Measurements from ENCODE around the gene COMMD10.

Gene COMMD10

DNA sequence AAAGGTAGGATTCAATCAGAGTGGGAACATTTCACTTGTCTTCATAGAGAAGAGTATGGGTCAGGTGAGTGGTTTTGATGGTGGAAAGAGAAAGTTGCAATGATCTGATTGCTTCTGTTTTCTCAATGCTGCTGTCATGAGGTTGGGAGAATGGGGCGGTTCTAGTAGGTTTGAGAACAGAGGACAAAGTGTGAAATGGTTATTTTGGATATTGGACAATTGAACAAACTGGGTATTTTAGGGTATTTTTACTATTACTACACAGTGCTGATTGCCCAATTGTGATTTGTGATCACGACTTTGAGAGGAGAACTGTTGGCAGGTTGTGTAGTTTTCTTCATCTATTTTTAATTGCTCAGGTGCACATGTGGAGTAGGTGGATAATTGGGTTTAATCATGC, 60.2 kb downstream of the COMMD10 start:
- H3K27ac ChIP-seq (ENCODE audit: low read depth, low read length, severe bottlenecking): no peak overlapping the region
- 100% methylated on average over 1 of the region's 2 CpGs for WGBS, 2 experiments (ENCODE audit: insufficient coverage in 2 of 2)
- H3K4me1 ChIP-seq (ENCODE audit: control insufficient read depth, insufficient read depth, low read length, poor library complexity, severe bottlenecking): peaks cover 6% of the 10 kb centered on the region
- no peaks in the 10 kb centered on the region for H3K36me3 ChIP-seq (ENCODE audit: control insufficient read depth, insufficient read depth, low read length)
- no peaks in the 10 kb centered on the region for H3K9me3 ChIP-seq (ENCODE audit: control insufficient read depth, low read length)
- no peak overlapping the region for H3K4me3 ChIP-seq (ENCODE audit: extremely low read depth, insufficient read depth, low read length, poor library complexity, severe bottlenecking)

DNA sequence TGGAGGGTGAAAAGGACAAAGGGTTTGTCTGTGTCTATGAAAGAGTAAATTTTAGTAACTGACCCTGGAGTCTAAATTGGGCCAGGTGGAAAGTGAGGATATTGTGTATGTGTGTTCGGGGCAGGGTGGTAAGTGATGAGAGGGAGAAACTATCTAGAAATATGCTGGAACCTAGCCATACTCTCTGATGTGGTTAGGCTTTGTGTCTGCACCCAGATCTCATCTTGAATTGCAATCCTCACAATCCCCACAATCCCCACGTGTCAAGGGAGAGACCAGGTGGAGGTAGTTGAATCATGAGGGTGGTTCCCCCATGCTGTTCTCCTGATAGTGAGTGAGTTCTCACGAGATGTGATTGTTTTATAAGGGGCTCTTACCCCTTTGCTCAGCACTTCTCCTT, 60.6 kb downstream of the COMMD10 start:
- no peaks in the 10 kb centered on the region for H3K9me3 ChIP-seq (ENCODE audit: control insufficient read depth, low read length)
- 80 to 100% methylated on average over 1 of the region's 3 CpGs for WGBS, 2 experiments (ENCODE audit: insufficient coverage in 2 of 2)
- H3K4me3 ChIP-seq (ENCODE audit: extremely low read depth, insufficient read depth, low read length, poor library complexity, severe bottlenecking): no peak overlapping the region
- H3K27ac ChIP-seq (ENCODE audit: low read depth, low read length, severe bottlenecking): no peak overlapping the region
- H3K36me3 ChIP-seq (ENCODE audit: control insufficient read depth, insufficient read depth, low read length): no peaks in the 10 kb centered on the region
- peaks cover 6% of the 10 kb centered on the region for H3K4me1 ChIP-seq (ENCODE audit: control insufficient read depth, insufficient read depth, low read length, poor library complexity, severe bottlenecking)

DNA sequence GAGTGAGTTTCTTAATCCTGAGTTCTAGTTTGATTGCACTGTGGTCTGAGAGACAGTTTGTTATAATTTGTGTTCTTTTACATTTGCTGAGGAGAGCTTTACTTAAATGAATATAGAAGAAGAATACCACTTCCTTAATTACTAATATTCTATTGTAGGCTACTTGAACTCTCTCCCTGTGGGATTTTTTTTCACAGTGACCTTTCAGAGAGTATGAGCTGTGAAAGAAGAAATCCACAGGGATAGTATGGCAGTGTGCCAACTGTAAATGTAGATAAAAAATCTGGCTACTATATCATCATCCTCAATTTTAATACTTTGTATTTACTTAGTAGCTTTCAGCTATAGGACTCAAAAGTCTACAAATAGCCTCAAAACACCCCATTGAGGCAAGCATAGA, 67.3 kb downstream of the COMMD10 start:
- Histone ChIP-seq H3K36me3 (ENCODE audit: control insufficient read depth, insufficient read depth, low read length) (no peaks in the 10 kb centered on the region), H3K4me3 (ENCODE audit: extremely low read depth, insufficient read depth, low read length, poor library complexity, severe bottlenecking) (no peak overlapping the region), H3K4me1 (ENCODE audit: control insufficient read depth, insufficient read depth, low read length, poor library complexity, severe bottlenecking) (no peaks in the 10 kb centered on the region), H3K9me3 (ENCODE audit: control insufficient read depth, low read length) (no peaks in the 10 kb centered on the region), H3K27ac (ENCODE audit: low read depth, low read length, severe bottlenecking) (no peak overlapping the region)

DNA sequence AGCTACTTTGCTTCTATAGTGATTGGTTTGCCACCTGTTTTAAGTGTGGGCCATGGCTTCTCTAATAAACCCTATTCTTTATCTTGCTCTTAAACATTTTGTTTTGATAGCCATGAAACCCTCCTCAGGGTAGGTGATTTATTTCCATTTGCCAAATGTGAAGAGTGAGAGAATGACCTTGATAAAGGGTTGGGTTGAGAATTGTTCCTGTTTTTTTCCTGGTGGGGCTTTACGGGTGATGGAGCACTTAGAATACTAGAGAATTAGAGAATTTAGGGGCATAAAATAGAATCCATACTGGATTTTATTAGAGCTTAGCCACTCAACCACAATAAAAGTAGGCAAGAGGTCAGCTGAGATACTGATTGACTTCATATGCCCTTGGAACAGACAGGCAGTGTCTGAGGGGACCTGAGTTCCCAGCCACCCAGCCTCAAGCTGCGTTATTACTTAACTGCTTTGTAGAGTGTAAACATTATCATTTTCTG, 68.9 kb downstream of the COMMD10 start:
- H3K27ac ChIP-seq (ENCODE audit: low read depth, low read length, severe bottlenecking): no peak overlapping the region
- H3K4me3 ChIP-seq (ENCODE audit: extremely low read depth, insufficient read depth, low read length, poor library complexity, severe bottlenecking): no peak overlapping the region
- WGBS, 2 experiments (ENCODE audit: insufficient coverage in 2 of 2): 71% methylated on average over 1 of the region's 2 CpGs; no CpG with 5 or more reads in 1 of the 2 experiments
- no peaks in the 10 kb centered on the region for H3K9me3 ChIP-seq (ENCODE audit: control insufficient read depth, low read length)
- H3K4me1 ChIP-seq (ENCODE audit: control insufficient read depth, insufficient read depth, low read length, poor library complexity, severe bottlenecking): no peaks in the 10 kb centered on the region
- H3K36me3 ChIP-seq (ENCODE audit: control insufficient read depth, insufficient read depth, low read length): no peaks in the 10 kb centered on the region

DNA sequence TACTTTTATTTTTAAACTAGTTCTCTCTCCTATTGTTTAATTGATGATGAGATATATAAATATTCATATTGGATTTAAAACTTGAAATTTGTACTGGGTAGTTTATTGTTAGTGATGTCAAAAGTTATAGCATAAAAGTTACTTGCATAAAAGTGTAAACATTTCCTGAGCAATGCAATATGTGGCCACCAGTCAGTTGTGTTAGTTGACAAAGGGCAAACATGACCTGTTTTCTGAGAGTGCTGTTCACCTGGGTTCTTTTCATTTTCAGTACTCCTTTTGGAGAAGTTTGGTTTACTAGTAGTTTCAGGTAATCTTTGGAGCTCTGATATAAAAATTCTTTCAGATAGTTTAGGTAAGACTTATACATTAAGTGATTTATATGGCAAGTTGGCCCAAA, 69.4 kb downstream of the COMMD10 start:
- H3K4me1 ChIP-seq (ENCODE audit: control insufficient read depth, insufficient read depth, low read length, poor library complexity, severe bottlenecking): no peaks in the 10 kb centered on the region
- H3K9me3 ChIP-seq (ENCODE audit: control insufficient read depth, low read length): no peaks in the 10 kb centered on the region
- no peaks in the 10 kb centered on the region for H3K36me3 ChIP-seq (ENCODE audit: control insufficient read depth, insufficient read depth, low read length)
- H3K27ac ChIP-seq (ENCODE audit: low read depth, low read length, severe bottlenecking): no peak overlapping the region
- no peak overlapping the region for H3K4me3 ChIP-seq (ENCODE audit: extremely low read depth, insufficient read depth, low read length, poor library complexity, severe bottlenecking)

DNA sequence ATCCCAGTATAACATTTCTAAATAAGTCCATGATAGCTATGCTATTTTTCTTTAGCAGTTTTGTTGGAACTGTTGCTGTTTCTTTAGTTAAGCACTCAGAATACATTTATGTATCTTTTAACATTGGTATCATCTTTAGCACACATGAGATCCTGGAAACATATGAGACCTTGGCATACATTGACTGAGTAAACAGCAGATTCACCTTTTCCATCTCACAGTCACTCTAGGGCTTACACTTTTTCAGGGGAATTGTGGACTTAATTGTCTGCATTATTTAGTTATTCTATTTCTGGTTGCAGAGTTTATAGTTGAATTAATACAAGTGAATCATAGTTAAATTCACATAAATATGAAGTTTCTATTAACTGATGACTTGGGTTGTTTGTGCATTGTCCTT, 70.1 kb downstream of the COMMD10 start:
- H3K36me3 ChIP-seq (ENCODE audit: control insufficient read depth, insufficient read depth, low read length): no peaks in the 10 kb centered on the region
- no peaks in the 10 kb centered on the region for H3K4me1 ChIP-seq (ENCODE audit: control insufficient read depth, insufficient read depth, low read length, poor library complexity, severe bottlenecking)
- no peaks in the 10 kb centered on the region for H3K9me3 ChIP-seq (ENCODE audit: control insufficient read depth, low read length)
- no peak overlapping the region for H3K27ac ChIP-seq (ENCODE audit: low read depth, low read length, severe bottlenecking)
- H3K4me3 ChIP-seq (ENCODE audit: extremely low read depth, insufficient read depth, low read length, poor library complexity, severe bottlenecking): no peak overlapping the region

DNA sequence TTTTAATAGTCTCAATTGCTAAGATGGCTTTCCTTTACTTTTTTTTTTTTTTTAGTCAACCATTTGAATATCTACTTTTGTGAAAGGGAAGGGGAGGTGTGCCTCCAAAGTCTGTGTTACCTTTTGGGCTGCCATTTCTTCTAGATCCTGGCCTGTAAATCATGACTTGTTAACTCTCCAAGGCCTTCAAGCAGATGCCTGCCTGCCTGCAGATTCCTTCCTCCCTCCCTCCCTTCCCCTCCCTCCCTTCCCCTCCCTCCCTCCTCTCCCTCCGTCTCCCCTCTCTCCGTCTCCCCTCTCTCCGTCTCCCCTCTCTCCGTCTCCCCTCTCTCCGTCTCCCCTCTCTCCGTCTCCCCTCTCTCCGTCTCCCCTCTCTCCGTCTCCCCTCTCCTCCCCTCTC, 73.1 kb downstream of the COMMD10 start:
- no peak overlapping the region for H3K4me3 ChIP-seq (ENCODE audit: extremely low read depth, insufficient read depth, low read length, poor library complexity, severe bottlenecking)
- no peak overlapping the region for H3K27ac ChIP-seq (ENCODE audit: low read depth, low read length, severe bottlenecking)
- H3K4me1 ChIP-seq (ENCODE audit: control insufficient read depth, insufficient read depth, low read length, poor library complexity, severe bottlenecking): no peaks in the 10 kb centered on the region
- no peaks in the 10 kb centered on the region for H3K36me3 ChIP-seq (ENCODE audit: control insufficient read depth, insufficient read depth, low read length)
- no CpG with 5 or more reads among the region's 8 CpGs for WGBS, 2 experiments (ENCODE audit: insufficient coverage in 2 of 2)
- no peaks in the 10 kb centered on the region for H3K9me3 ChIP-seq (ENCODE audit: control insufficient read depth, low read length)

DNA sequence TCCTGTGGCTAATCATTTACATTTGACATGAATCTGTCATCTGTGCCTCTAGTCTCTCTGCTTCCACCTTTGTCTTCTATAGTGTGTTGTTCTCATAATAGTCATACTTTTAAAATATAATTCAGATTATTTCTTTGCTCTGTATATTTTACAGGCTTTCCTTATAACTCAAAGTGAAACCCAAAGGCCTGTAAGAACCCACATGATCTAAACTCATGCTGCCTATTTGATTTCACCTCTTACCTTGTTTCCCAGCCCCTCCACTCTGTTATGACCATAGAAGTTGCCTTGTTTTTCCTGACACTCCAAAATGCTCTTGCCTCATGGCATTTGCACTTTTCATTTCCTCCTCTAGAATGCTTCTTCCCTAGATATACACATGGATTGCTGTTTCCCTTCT, 74.2 kb downstream of the COMMD10 start:
- Histone ChIP-seq H3K36me3 (ENCODE audit: control insufficient read depth, insufficient read depth, low read length) (no peaks in the 10 kb centered on the region), H3K27ac (ENCODE audit: low read depth, low read length, severe bottlenecking) (no peak overlapping the region), H3K9me3 (ENCODE audit: control insufficient read depth, low read length) (no peaks in the 10 kb centered on the region), H3K4me3 (ENCODE audit: extremely low read depth, insufficient read depth, low read length, poor library complexity, severe bottlenecking) (no peak overlapping the region), H3K4me1 (ENCODE audit: control insufficient read depth, insufficient read depth, low read length, poor library complexity, severe bottlenecking) (no peaks in the 10 kb centered on the region)

DNA sequence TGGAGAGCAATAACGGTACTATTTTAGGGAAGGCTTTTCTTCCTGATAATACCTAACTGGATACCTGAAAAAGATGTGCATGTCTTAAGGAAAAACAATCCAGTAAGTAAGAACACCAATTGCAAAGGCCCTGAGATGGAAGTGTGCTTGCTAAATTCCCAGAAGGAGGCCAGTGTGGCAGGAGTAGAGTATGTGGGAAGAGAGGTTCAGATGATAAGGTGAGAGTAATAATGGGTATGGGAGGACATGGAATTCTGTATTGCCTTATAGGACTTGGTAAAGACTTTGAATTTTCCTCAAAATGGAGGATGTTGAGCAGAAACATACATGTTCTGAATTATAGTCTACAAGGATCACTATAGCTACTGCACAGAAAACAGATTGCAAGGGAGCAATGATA, 89.3 kb downstream of the COMMD10 start:
- Histone ChIP-seq H3K36me3 (ENCODE audit: control insufficient read depth, insufficient read depth, low read length) (no peaks in the 10 kb centered on the region), H3K9me3 (ENCODE audit: control insufficient read depth, low read length) (peaks cover 3% of the 10 kb centered on the region), H3K4me3 (ENCODE audit: extremely low read depth, insufficient read depth, low read length, poor library complexity, severe bottlenecking) (no peak overlapping the region), H3K4me1 (ENCODE audit: control insufficient read depth, insufficient read depth, low read length, poor library complexity, severe bottlenecking) (no peaks in the 10 kb centered on the region), H3K27ac (ENCODE audit: low read depth, low read length, severe bottlenecking) (no peak overlapping the region)
- 80% methylated on average over 1 of the region's 1 CpG; no CpG with 5 or more reads in 1 of the 2 experiments for WGBS, 2 experiments (ENCODE audit: insufficient coverage in 2 of 2)

DNA sequence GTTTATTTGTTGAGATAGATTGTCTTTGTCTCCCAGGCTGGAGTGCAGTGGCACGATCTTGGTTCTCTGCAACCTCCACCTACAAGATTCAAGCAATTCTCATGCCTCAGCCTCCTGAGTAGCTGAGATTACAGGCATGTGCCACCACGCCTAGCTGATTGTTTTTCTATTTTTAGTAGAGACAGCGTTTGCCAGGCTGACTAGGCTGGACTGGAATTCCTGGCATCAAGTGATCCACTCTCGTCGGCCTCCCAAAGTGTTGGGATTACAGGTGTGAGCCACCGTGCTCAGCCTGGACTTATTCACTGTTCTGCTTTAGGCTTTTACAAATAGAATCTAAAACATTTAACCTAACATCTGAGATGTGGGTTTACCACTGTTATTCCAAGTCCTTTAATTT, 91.3 kb downstream of the COMMD10 start:
- Histone ChIP-seq H3K36me3 (ENCODE audit: control insufficient read depth, insufficient read depth, low read length) (no peaks in the 10 kb centered on the region), H3K4me1 (ENCODE audit: control insufficient read depth, insufficient read depth, low read length, poor library complexity, severe bottlenecking) (no peaks in the 10 kb centered on the region), H3K4me3 (ENCODE audit: extremely low read depth, insufficient read depth, low read length, poor library complexity, severe bottlenecking) (no peak overlapping the region), H3K9me3 (ENCODE audit: control insufficient read depth, low read length) (no peaks in the 10 kb centered on the region), H3K27ac (ENCODE audit: low read depth, low read length, severe bottlenecking) (no peak overlapping the region)
- 85 to 96% methylated on average over 4 of the region's 6 CpGs for WGBS, 2 experiments (ENCODE audit: insufficient coverage in 2 of 2)

DNA sequence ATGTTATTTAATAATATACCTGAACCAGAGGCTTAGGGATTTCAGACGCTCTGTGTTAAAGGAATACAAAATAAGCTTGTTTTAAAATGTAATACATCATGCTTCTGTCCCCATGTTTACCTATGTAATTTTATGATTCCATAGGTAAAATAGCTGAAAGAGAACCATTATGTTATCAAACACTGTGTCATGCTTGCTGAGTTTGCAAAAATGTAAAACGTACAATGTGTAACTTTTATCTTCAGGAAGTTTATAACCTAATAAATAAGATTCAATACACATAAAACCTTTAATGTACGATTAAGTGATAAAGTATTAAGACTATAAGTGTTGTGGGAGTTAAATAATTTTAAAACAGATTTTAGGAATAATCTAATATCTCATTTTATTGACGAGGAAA, 94.1 kb downstream of the COMMD10 start:
- 100% methylated on average over 1 of the region's 4 CpGs; no CpG with 5 or more reads in 1 of the 2 experiments for WGBS, 2 experiments (ENCODE audit: insufficient coverage in 2 of 2)
- H3K9me3 ChIP-seq (ENCODE audit: control insufficient read depth, low read length): no peaks in the 10 kb centered on the region

DNA sequence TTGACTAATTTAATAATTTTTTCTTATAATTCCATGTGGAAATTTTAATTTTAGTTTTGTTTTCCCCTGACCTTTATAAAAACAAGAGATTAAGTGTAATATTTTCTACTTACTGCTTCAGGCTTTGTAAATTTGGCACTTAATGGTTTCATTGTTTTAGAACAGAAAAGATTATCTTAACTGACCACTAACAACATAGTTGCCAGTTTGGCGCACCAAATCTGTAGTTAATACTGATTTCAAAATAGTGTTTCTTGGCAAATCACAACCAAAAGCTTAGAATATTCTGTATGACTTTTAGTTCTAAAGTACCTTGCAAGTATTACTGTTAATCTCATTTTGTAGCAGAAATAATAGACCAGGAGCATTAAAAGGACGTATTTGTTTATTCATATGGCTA, 124.3 kb downstream of the COMMD10 start:
- WGBS, 2 experiments (ENCODE audit: insufficient coverage in 2 of 2): 100% methylated on average over 1 of the region's 2 CpGs
- no peaks in the 10 kb centered on the region for H3K36me3 ChIP-seq (ENCODE audit: control insufficient read depth, insufficient read depth, low read length)

More for the DNA sequence above, 94.1 kb downstream of the COMMD10 start:
- no peaks in the 10 kb centered on the region for H3K36me3 ChIP-seq (ENCODE audit: control insufficient read depth, insufficient read depth, low read length)
- H3K27ac ChIP-seq (ENCODE audit: low read depth, low read length, severe bottlenecking): no peak overlapping the region
- H3K4me1 ChIP-seq (ENCODE audit: control insufficient read depth, insufficient read depth, low read length, poor library complexity, severe bottlenecking): no peaks in the 10 kb centered on the region
- no peak overlapping the region for H3K4me3 ChIP-seq (ENCODE audit: extremely low read depth, insufficient read depth, low read length, poor library complexity, severe bottlenecking)

More for the DNA sequence above, 124.3 kb downstream of the COMMD10 start:
- H3K4me1 ChIP-seq (ENCODE audit: control insufficient read depth, insufficient read depth, low read length, poor library complexity, severe bottlenecking): no peaks in the 10 kb centered on the region
- H3K27ac ChIP-seq (ENCODE audit: low read depth, low read length, severe bottlenecking): no peak overlapping the region
- H3K9me3 ChIP-seq (ENCODE audit: control insufficient read depth, low read length): no peaks in the 10 kb centered on the region
- H3K4me3 ChIP-seq (ENCODE audit: extremely low read depth, insufficient read depth, low read length, poor library complexity, severe bottlenecking): no peak overlapping the region
